Neural cell (in vitro differentiated cells): ENCODE measurements around the gene SDR42E1.

ENCODE experiments used
- CTCF ChIP-seq: fragments of 450-650 bp; IDR thresholded peaks from 2 replicates; pipeline ENCODE4 v1.5.1; 2014; ENCODE audit warnings: antibody characterized with exemption, mild to moderate bottlenecking, moderate library complexity; ENCODE audit not compliant: poor library complexity, severe bottlenecking
- EZH2 ChIP-seq: fragments of 200-600, 300-800 bp; shearing (Covaris generic), sonication (generic); IDR thresholded peaks from 2 replicates; pipeline ENCODE4 v1.6.1; 2014; ENCODE audit warnings: antibody characterized with exemption, low read length, borderline replicate concordance, mild to moderate bottlenecking; ENCODE audit not compliant: insufficient read depth, poor library complexity, severe bottlenecking
- POLR2AphosphoS5 ChIP-seq: IDR thresholded peaks from 2 replicates; pipeline ENCODE4 v1.6.1; 2012
- RAD21 ChIP-seq: fragments of 450-650 bp; conservative IDR thresholded peaks from 2 replicates; pipeline ENCODE4 v1.6.1; 2014; ENCODE audit warnings: antibody characterized with exemption, mild to moderate bottlenecking, moderate library complexity
- REST ChIP-seq: IDR thresholded peaks from 2 replicates; pipeline ENCODE4 v1.6.1; 2012; ENCODE audit warnings: borderline replicate concordance
- TAF1 ChIP-seq: IDR thresholded peaks from 2 replicates; pipeline ENCODE4 v1.6.1; 2012; ENCODE audit warnings: low read depth

- TF ChIP-seq CTCF (no peak), RAD21 (no peak), EZH2 (no peak), POLR2AphosphoS5 (no peak), REST (no peak), TAF1 (no peak)
These were observed 15.6 kb downstream of the SDR42E1 start for GRCh38 chr16:81995651-81996050.
